Cortex of kidney (tissue), 1 donor: Measurements from ENCODE around the gene FAM174B.

Experiments used
- DNase-seq: peaks from one replicate; lab custom pipeline; 2025; lab: John Stamatoyannopoulos, UW

FAM174B gene

DNA sequence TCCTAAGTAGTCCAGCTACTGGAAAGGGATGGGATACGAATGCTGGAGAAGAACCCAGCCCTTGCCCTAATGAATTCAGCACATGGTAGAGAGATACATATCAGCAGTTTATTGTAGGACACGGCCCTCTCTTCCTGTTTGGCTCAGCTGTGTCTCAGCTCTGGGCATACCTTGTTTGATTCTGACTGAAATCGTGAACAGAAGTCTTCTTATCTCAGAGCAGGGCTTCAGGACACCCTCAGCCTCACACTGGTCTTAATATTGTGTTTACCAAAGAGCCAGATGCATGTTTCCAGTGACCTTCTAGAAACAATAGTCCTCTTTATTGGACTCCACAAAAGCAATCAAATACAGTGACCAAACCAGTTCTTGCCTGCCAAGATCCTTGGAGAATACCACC lies 54.7 kb downstream of the FAM174B start:
- no peak for DNase-seq

DNA sequence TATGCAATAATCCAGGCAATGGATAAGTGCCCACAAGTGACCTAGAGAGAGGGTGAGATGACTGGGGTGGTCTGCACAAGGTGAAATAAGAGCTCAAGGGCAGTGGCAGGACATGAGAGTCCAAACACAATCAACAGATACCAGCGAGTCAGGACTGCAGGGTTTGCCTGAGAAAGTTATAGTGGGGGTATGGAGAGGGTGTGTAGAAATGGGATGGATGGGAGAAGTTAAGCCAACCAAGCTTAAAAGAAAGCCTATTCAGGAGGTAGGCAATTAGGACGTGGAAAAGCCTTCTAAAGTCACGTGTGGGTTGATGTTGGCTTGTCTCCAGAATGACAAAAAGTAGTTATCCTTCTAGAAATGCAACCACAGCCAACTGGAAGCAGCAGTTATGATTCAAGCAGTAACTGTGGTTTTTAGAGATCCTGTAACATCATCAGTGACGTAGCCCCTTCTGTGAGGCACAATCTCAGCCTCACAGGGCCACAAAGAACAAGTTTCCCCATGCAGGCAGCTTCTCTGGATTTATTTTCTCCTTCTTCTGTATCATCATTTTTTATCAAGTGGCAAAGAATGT lies 56.1 kb downstream of the FAM174B start:
- no peak for DNase-seq

DNA sequence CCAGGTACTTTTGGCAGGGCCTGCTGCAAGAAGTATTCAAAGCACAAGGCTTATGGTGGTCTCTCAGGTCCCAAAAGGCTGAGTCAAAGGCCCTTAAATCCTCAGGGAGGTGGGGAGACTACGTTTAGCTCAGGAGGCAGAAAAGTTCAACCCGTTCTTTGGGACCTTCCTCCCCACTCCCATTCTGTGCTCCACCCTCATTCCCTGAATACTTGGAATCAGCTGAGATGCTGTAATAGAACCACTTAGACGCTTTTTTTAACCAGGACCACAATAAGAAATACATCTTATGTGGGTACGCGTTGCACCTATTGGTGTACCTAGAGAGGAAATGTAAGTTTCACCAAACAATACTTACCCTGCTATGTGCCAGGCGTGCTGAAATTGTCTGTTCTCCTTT lies 58.0 kb downstream of the FAM174B start:
- DNase-seq: no peak

DNA sequence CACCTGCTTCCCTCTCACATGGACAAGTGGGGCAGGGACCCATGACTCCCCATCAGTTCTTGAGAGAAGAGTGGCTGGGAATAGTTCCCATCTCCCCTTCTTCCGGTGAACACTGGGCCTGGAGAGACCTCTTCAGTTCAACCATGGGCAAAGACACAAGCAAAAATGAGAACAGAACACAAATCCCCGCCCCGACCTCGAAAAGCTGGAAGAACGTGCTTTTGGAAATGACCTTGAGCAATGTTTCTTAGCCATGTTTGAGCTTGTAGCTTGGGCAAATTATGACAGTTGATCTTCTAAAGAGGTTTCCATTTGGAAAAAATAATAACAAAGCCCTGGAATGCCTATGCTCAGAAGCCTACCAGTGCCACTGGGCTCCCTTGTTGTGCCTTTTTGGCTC lies 59.0 kb downstream of the FAM174B start:
- no peak for DNase-seq

DNA sequence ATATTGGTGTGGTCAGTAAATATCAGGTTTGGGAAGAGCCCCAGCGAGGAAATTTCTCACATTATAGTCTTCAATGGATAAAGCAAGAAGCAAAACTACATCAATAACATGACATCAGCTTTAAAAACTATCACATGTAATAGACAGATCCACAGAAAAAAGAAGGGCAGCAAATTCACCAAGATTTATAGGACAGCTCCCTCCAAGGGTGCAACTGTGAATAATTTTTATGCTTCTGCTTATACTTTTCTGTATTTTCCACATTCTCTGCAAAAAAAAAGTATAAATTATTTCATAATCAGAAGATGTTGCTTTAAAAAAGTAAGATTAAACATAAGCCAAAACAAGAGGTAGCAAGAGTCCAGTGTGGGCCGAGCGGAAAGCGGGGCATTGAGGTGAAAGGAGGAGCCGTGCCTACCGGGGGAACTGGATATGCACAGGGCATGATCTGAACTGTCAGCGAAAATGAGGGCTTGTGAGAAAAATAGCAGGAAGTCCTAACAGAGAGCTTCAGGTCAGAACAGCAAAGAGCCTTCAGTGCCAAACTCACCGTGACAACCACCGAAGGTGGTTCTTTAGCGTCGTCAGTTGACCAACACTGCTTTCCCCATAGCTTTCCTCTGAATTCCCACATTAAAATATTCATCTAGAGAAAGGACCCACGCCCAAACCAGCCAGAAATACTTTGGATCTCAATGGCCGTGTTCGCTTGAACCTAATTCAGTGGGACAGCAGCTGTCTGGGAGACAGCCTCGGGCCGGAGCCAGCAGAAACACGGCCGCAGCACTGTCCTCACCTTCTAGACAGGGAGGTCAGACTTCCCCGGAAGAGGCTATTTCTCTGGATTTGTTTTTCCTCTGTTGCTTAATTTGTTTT lies 59.8 kb downstream of the FAM174B start:
- no peak for DNase-seq

DNA sequence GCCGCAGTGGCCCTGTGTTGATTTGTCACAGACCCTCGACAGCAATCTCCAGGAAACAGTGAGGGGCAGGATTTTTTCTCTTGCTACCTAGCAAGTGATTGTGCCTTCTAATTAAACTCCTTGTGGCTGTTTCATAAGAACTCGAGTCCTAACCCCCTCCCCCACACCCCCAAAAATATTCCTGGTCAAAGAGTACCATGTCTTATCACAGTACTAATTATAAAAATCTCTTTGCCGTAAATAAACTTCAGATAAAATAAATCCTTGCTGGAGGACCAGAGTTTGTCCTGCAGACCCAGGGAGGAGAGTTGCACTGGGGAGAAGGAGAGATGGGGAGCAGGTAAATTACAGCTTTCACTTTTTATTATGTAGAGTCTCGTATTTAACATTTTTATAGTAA lies 64.3 kb downstream of the FAM174B start:
- no peak for DNase-seq

DNA sequence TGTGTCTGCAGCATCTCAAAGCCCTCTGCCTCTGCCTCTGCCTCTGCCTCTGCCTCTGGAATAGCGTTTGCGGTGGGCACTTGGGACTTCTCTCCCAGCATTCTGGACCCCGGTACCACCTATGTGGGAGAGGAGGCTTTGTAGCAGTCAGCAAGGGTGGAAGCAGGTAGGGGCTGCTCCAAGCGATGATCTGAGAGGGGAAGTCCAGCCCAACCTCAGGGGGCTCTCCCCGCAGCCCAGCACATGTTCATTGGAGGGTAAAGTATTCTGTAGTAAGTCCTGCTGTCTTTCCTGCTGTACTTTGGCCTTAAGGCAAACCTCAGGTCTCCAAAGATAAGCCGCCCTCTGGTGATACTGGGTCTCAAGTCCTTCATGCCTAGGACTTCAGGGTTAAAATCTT lies 68.6 kb downstream of the FAM174B start:
- DNase-seq: no peak

DNA sequence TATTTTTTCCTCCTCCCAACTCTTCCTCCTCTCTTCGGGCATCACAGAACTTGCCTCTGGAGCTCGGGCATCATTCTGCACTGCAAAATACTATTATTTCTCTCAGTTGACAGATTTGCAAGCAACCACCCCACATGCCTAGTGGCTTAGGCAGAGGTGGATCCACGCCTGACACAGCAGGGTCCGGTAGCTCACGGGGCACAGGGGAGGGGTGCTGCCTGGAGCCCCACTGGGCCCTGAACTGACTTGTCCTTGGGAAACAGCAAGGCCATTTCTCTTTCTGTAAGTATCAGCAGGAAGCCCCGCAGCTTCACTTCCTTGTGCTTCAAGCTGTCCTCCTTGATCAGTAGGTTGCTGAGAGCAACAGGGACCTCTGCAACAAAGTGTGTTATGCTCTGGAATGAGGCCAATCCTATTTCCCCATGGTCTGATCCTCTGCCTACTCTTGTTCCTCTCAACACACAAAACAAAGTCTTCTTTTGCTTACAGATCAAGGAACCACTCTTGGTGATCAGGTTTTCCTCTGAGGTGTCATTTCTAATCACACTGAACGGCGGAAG lies 69.1 kb downstream of the FAM174B start:
- DNase-seq: no peak

DNA sequence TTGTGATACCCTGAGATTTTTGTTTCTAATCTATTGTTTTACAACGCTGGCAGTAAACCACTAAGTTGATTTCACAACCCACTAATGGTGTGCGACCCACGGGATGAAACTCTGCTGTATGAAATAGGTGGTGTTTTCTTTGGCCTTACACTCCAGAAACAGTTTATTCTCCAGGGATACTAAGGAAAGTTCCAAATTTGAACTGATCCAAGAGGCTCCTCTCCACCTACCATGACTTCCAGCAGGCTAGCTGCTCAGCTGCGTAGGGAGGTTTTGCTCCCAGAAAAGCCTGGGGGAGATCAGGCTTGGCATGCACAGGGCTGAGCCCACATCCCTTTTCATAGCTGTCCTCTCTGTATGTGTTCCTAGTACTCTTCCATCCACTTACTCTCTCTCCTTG lies 71.5 kb downstream of the FAM174B start:
- DNase-seq: no peak

DNA sequence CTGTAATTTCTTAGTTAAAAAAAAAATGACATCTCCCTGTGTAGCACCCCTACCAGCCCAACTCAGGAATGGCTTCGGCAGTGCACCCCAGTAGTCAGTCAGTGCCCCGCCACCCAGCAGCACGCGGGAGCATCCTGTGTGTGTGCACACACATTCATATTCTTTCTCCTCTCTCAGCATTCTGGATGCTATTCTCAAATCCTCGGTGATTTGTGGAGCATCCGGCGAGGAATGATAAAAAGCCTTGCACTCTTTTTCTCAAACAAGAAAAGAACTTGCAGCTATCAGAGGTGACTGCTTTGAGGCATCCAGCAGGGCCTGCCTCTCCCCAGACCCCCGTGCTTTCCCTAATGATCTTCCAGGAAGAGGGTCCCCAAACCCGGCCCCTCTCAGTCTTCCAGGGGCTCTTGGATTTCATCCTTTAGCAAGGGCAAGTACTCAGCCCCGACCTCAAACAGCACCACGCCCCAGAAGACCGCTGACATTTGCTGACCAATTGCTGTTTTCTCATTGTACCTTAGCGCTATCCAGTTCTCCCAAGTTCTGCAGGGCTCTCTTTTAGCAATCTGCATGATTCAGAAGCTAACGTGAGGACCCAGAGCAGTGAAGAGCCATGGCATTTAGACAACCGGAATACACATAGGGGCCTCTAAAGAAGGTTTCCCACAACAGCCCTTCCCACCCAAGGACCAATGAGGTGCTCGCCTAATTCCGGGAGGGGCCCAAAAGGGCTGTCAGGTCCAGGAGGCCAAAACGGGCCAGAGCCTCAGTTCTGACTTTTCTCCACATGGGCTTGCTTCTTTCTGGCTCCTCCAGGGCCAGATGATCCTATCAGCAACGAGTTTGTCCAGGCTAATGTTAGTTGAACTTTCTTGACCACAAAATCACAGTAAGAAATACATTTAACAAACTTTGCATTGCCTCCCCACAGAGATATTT lies 72.2 kb downstream of the FAM174B start:
- DNase-seq: no peak

DNA sequence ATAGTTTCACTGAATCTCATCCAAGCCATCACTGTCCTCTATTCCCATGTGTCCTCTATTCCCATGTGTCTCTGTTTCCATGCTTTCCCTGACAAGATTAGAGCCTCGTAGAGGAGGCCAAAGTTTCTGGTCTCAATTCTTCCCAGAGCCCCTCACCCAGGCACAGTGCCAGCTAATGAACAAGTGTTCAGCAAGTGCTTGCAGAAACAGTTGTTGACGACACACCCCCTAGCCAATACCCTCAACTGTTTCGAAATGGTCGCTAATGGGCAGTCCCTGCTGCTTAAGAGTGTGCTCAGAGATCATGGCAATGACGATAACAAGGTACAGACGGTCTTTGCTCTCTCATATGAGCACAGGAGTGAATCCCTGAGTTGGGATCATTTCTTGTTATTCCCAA lies 73.4 kb downstream of the FAM174B start:
- no peak for DNase-seq

DNA sequence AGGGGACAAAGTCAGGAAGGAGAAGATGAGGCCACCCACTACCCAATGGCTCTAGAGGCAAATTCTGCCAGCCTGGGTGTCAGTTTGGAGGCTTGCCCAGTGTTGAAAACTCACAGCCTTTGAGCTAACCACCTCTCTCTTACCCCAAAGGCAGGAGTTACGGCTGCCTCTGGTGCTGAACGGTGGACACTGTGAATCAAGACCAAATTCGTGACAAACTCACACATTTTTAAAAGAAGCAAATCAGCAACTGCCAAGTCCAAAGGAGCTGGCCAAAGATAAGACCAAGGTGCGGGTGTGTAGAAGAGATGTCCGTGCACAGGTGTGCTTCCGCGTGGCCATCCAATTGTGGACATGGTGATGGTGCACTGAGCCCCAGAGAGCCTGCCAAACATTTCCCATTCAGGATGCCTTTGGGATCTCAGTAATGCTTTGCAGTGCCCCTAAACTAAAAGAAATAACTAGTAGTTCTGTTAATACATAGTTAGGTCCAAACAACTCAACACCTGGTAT lies 74.6 kb downstream of the FAM174B start:
- no peak for DNase-seq

DNA sequence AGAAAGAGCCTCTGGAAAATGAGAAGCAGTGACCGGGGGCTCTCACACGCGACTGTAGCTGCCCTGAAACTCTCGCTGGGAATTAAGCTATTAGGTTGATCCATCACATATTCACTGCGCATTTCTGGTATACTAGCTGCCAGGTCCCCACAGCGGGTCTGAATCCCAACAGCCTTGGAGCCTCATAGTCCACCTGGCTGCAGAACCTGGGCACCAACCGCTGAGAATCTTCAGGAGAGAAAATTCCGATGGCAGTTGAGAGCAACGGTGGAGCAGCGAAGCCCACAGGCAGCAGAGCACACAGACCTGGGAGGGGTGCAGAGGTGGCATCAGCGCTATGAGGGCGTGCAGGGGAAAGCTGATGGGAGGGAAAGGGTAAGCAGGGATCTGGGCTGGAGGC lies 75.1 kb downstream of the FAM174B start:
- no peak for DNase-seq

DNA sequence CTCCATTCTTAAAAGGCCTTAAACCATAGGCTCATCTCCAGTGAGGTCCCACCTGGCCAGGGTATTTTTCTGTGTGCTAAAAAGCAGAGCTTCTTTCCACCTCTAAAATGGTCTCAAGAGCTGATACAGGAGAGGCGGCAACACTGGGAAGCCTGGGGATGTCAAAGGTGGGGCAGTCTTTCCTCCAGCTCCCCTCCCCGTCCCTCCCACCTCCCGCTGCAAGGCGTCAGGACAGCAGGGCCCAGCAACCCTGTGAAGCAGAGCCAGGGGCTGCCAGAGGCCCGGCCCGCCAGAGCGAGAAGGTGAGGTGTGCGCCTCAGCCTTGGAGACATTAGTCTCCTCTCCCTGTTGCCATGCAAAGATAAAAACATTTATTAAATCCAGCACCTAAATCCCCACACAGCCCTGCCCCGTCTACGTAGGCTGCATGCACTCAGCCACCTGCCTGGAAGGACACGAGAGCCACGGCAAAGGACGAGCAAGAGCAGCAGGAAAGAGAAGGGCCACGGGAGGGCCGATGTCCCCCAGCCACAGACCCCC lies 75.6 kb downstream of the FAM174B start:
- DNase-seq: no peak

DNA sequence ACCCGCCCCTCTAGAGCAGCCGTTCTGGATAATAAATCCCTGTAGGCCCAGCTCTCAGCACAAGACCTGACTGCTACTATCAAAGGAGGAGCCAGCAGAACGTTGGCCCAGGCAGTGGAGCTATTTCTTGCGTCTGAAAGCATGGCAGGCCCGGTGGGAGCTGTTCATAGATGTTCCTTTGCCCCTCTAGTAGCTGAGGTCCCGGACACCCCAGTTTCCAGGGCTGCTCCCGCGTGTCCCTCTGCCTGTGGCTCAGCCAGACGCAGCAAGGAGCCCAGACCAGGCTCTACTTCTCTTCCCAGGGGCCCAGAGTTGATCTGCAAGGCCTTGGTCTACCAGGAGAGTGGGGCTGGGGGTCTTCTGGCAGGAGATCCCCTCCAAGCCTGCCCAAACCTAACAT lies 76.1 kb downstream of the FAM174B start:
- DNase-seq: no peak

DNA sequence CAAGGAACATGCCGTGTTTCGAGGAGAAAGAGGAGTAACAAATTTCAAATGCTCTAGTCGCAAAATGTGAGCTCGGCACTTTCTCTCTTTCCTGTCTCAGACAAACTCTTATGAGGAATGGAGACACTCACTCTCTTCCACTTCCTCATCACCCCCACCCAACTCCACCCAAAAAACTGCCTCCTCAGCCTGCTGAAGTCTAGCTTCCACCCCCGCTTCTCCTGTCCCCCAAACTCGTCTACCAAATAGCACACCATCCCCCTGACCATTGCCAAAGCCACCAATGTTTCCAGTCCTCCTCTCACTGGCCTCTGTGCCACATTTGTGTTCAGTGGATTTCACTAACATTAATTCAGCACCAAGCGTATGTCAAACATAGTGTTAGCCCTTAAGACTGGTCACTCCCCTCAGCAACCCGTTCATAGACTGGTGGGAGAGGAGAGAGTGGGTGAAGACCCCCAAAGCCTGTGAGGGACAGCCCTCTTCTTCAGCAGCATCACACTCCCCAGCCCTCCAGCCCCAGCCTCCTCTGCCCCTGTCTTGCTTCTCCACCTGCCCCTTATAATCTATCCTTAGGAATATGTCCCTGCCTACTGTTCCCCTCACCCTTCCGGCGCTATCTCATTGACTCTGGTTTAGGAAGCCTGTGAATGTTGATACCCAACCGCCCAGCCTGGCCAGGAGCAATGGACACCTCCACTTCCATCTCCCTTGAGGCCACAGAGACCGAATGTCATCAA lies 77.3 kb downstream of the FAM174B start:
- DNase-seq: no peak

DNA sequence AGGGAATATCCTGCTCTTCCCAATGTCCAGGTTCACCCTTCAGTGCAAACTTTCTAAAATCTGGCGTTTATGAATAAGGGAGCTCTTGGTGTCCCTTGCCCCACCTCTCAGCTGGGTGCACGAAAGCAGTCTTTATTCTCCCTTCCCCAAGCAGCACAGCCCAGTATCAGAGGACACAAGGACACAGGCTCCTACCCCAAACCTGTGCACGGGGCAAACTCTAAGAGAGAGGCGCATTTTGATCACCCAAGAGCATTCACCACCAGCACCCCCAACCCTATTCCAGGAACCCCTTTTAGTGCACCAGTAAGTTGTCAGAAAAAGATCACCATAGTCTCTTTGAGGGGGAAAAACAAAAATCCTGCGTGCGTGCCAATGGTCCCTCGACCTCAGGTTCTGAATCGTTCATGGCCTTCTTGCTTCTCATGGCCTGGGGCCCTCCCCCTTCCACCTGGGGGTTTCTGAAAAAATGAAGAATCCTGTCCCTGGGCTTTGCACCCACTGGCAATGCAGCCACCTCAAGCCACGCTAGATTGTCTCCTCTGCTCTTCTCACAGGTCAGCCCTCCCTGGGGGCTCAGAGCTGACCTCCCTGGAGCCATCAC lies 78.9 kb downstream of the FAM174B start:
- no peak for DNase-seq

DNA sequence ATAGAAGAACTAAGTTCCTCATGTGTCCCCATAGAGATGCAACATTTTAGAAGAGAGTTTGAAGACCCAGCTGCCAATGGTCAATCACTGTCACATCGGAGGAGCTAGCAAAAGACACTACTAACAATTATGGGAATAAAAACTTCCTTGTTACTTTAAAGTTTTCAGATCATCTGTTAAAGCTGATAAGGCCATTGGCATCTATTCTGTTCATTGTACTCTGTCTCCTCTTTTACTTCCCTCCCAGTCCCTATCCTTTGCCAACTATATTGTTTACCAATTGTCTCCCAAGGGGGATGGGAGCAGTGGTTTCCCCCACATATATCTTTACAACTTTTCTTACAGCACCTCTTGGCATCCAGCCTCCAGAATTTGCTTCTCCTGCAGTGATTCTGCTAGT lies 81.0 kb downstream of the FAM174B start:
- DNase-seq: no peak

DNA sequence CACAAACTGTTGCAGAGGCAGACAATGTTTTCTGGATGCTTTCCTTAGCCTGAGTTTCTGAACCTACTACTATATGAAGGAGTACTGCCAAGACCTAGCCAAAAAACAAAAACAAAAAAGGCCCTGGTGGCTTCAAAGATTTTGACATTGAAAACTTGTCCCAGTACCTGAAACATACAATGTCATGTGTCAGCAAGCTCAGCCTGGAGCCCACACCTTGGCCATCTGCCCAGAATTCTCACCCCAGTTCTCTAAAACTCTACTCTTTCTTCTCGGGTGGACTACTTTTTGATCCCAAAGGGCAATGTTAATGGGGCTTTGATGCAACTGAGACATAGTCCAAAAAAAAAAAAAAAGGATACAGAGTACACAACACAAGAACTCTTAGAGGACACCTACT lies 81.4 kb downstream of the FAM174B start:
- no peak for DNase-seq

DNA sequence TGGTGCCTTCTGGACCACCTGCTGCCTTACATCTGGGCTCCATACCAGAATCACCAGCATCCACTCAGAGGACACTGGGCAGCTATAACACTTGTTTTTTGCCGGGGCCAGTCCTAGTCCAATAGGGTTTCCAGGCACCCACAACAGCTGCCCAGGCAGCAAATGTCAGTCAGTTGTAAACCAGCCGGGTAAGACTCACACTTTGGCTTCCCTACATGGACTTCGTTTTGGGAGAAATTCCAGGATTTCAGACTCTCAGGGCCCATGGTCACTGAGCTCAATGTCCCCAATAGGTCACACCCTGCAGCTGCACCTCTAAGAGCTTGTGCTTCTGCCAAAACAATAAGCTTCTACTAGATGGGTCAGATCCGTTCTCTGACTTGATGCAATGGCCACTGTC lies 83.8 kb downstream of the FAM174B start:
- DNase-seq: no peak

DNA sequence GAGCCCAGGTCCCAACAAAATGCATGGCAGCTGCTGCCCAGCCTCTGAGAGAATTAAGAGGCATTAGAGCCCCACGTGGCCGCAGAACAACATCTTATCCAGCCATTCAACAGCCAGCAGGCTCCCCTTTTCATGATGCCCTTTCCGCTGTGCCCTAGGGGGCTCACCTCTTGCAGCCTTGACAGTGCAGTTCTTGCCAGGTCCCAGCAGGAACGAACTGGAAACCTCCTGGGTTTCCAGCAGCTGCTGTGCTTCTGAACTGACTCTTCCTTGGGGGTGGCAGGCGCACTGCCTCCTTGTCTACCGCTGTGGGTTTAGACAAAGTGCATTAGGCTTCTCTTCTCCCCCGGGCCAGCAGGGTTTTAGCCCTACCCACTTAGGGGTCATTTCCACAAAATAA lies 85.2 kb downstream of the FAM174B start:
- no peak for DNase-seq
